Nephron (organoid): Measurements from ENCODE around the gene AMPH.

ENCODE experiments used
- H3K27ac Mint-ChIP-seq, 3 experiments: 2 replicates each; pipeline ENCODE4 v1.8.0; 2020; ENCODE audit warnings: mixed read lengths in 3 of 3, mild to moderate bottlenecking in 2 of 3, moderate library complexity in 1 of 3
- H3K27me3 Mint-ChIP-seq: 2 replicates; pipeline ENCODE4 v1.8.0; 2021; ENCODE audit warnings: low read depth, mild to moderate bottlenecking, moderate library complexity, mixed read lengths
- H3K36me3 Mint-ChIP-seq: 2 replicates; pipeline ENCODE4 v1.8.0; 2020; ENCODE audit warnings: low read depth, mixed read lengths
- H3K4me1 Mint-ChIP-seq: 2 replicates; pipeline ENCODE4 v1.8.0; 2020; ENCODE audit warnings: mixed read lengths
- H3K4me3 Mint-ChIP-seq, 3 experiments: 2 replicates each; pipeline ENCODE4 v1.8.0; 2020; ENCODE audit warnings: mild to moderate bottlenecking in 3 of 3, mixed read lengths in 3 of 3, moderate library complexity in 2 of 3
- H3K9me3 Mint-ChIP-seq: 2 replicates; pipeline ENCODE4 v1.8.0; 2020; ENCODE audit warnings: mixed read lengths
- TF ChIP-seq, protein P1 (sequence below), 3 experiments: fragments of 200-600 bp; sonication (generic); IDR thresholded peaks; one replicate each; pipeline ENCODE4 v1.5.0; 2021; ENCODE audit warnings: antibody characterized with exemption in 3 of 3; ENCODE audit not compliant: unreplicated experiment in 3 of 3

AMPH gene

DNA sequence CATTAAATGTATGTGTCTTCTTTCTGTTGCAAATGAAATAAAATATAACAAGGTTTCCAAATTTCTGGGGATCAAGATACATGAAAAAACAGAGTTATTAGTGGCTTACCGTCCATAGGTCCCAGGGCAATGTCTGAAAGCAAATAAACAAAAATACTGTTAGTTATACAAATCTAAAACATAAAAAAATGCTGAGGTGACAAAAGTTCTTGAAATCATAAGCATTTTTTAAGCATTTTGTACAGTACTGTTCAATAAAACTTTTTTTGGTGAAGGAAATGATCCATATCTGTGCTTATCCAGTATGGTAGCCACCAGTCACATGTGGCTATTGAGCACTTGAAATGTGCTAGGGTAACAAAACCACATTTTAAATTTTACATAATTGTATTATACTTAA is 199.1 kb downstream of the AMPH start:
- Mint-ChIP-seq H3K27ac (no peak overlapping the region), H3K4me3 (no peak overlapping the region), H3K9me3 (no peaks in the 10 kb centered on the region), H3K36me3 (peaks cover 17% of the 10 kb centered on the region), H3K27me3 (no peaks in the 10 kb centered on the region), H3K4me1 (peaks cover 23% of the 10 kb centered on the region)
- TF ChIP-seq, protein P1, sequence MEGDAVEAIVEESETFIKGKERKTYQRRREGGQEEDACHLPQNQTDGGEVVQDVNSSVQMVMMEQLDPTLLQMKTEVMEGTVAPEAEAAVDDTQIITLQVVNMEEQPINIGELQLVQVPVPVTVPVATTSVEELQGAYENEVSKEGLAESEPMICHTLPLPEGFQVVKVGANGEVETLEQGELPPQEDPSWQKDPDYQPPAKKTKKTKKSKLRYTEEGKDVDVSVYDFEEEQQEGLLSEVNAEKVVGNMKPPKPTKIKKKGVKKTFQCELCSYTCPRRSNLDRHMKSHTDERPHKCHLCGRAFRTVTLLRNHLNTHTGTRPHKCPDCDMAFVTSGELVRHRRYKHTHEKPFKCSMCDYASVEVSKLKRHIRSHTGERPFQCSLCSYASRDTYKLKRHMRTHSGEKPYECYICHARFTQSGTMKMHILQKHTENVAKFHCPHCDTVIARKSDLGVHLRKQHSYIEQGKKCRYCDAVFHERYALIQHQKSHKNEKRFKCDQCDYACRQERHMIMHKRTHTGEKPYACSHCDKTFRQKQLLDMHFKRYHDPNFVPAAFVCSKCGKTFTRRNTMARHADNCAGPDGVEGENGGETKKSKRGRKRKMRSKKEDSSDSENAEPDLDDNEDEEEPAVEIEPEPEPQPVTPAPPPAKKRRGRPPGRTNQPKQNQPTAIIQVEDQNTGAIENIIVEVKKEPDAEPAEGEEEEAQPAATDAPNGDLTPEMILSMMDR (IDR thresholded peaks at IDR 0.05; ENCODE audit: unreplicated experiment in 3 of 3), result no peak

DNA sequence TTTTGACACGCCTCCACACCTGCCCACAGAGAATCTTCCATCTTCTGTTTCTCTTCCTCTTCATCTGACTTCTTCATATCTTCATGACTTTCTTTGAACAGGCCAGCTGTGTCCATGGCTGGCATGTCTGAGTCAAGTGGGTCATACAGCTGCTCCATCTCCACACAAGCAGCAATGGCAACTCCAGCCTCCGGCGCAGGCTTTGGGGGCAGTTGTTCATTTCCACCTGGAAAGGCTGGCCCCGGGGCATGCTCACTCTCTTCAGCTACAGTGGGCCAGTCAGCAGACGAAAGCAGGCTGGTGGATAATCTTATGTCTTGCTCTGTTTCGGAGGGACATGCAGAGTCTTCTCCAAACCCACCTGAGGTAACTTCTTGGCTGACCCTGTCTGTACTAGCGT is 202.1 kb downstream of the AMPH start:
- Mint-ChIP-seq H3K4me3 (no peak overlapping the region), H3K27me3 (no peaks in the 10 kb centered on the region), H3K27ac (no peak overlapping the region), H3K4me1 (peaks cover 23% of the 10 kb centered on the region), H3K36me3 (peaks cover 13% of the 10 kb centered on the region), H3K9me3 (no peaks in the 10 kb centered on the region)
- TF ChIP-seq, protein P1 (IDR thresholded peaks at IDR 0.05; ENCODE audit: unreplicated experiment in 3 of 3), result no peak

DNA sequence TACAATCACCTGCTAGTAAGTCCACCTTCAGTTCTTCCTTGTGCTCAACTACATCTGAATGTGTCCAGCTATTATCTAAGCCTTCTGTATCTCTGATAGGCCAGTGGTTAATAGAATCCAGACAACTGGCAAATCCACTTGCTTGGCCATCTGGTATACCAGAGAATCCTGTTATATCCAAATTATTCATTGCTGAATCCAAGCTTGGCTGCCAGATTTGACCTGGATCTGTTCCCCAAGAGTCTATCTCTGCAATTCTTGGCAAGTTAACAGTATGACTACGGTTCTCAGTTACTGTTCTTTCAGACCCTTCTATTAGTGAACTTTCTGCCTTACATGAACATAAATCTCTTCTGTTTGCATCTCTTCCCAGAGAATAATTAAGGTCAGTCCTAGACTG is 203.1 kb downstream of the AMPH start:
- peaks cover 23% of the 10 kb centered on the region for H3K4me1 Mint-ChIP-seq
- no peaks in the 10 kb centered on the region for H3K27me3 Mint-ChIP-seq
- no peak overlapping the region for H3K4me3 Mint-ChIP-seq
- TF ChIP-seq, protein P1 (IDR thresholded peaks at IDR 0.05; ENCODE audit: unreplicated experiment in 3 of 3), result no peak
- H3K9me3 Mint-ChIP-seq, result no peaks in the 10 kb centered on the region
- peaks cover 10% of the 10 kb centered on the region for H3K36me3 Mint-ChIP-seq
- H3K27ac Mint-ChIP-seq, result peak overlapping the region in 2 of 3 experiments; percentile 25 to 77

DNA sequence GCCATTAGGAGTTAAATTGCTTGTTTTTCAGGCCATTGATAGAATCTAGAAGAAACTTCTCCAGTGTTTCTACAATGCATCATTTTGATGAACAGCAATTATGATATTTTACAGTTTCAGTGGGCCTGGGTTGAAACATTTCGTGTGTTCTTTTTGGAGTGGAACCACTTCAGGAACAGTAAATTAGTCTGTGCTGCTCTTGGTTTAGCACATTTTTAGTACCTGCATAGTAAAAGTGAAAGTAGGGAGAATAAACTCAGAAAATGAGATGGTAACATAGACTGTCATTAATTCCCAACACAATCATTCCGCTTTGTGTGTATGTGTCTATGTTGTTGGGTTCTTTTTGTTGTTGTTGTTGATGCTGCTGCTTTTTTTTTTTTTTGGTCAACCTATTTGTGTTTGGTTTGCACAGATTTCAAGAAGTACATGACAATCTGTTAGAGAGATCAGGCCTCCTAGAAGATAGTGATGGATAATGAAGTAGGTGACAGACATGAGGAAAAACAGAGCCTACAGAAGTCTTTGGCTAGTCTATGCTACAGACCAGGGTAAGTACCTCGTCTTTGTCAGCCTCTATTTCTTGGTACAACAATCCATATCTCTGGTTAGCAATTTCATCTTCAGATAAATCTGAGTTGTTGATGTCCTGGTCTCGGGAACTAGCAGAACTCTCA is 203.8 kb downstream of the AMPH start:
- Mint-ChIP-seq H3K4me3 (no peak overlapping the region), H3K9me3 (no peaks in the 10 kb centered on the region), H3K36me3 (peaks cover 10% of the 10 kb centered on the region), H3K27ac (peak overlapping the region in 2 of 3 experiments; percentile 25 to 77), H3K4me1 (peaks cover 23% of the 10 kb centered on the region), H3K27me3 (no peaks in the 10 kb centered on the region)
- TF ChIP-seq, protein P1 (IDR thresholded peaks at IDR 0.05; ENCODE audit: unreplicated experiment in 3 of 3), result no peak

DNA sequence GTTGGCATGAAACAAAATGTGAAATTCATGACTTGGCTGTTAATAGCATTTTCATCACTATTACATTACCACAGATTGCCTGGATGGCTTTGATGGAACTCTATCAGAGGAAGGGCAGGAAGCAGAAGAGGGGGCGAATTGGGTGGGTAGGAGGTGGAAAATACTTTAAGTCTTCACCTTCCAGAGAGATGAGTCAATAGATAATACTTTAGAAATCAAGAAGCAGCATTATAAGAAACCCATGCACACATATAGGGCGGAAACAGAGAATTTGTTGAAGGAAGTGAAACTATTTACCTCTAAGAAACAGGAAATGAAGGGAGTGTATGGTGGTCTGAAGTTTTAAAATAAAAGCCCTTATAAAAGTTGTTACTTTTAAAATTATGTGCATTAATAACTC is 205.7 kb downstream of the AMPH start:
- TF ChIP-seq, protein P1 (IDR thresholded peaks at IDR 0.05; ENCODE audit: unreplicated experiment in 3 of 3), result no peak
- peaks cover 23% of the 10 kb centered on the region for H3K4me1 Mint-ChIP-seq

More for the DNA sequence above, 205.7 kb downstream of the AMPH start:
- Mint-ChIP-seq H3K4me3 (no peak overlapping the region), H3K27me3 (no peaks in the 10 kb centered on the region), H3K9me3 (no peaks in the 10 kb centered on the region), H3K27ac (no peak overlapping the region), H3K36me3 (peaks cover under 1% of the 10 kb centered on the region)
